Prostate gland (tissue), 2 donors: ENCODE data around the gene FXYD6. TPM values are rescaled to one million over a fixed set of nuclear protein-coding genes. Genes with fewer than 3 reads are reported as not detected.

Experiments
- DNase-seq: peaks from one replicate; pipeline ENCODE4 v3.0.0-alpha.2; 2019; ENCODE audit warnings: low spot score
- H3K27ac ChIP-seq, 2 donors: fragments of 200-600 bp; sonication (generic); 2 replicates each; pipeline ENCODE4 v1.5.1; 2017 to 2019
- H3K27me3 ChIP-seq: fragments of 200-600 bp; sonication (generic); replicated peaks from 2 replicates; pipeline ENCODE4 v1.5.1; 2019; ENCODE audit not compliant: insufficient read depth
- H3K36me3 ChIP-seq, 2 donors: fragments of 200-600 bp; sonication (generic); 1 replicate in 1 of 2; 2 replicates in 1 of 2; pipeline versions ENCODE4 v1.5.1 to v1.8.1; 2017 to 2019
- H3K4me1 ChIP-seq: fragments of 200-600 bp; sonication (generic); replicated peaks from 2 replicates; pipeline ENCODE4 v1.5.1; 2019
- H3K4me3 ChIP-seq, 2 donors: fragments of 200-600 bp; sonication (generic); 2 replicates each; pipeline ENCODE4 v1.5.1; 2017 to 2019
- H3K9me3 ChIP-seq: fragments of 200-600 bp; sonication (generic); 2 replicates; pipeline ENCODE4 v1.5.1; 2017
- CTCF ChIP-seq, 4 experiments: fragments of 200-600 bp in 2 of 4; fragments of 450-650 bp in 2 of 4; sonication (generic) in 2 of 4; IDR thresholded peaks; 1 replicate in 3 of 4; 2 replicates in 1 of 4; pipeline ENCODE4 v1.5.1; 2016 to 2019; ENCODE audit warnings: antibody characterized with exemption in 4 of 4, mild to moderate bottlenecking in 2 of 4, moderate library complexity in 2 of 4
- POLR2A ChIP-seq: fragments of 450-650 bp; IDR thresholded peaks from one replicate; pipeline ENCODE4 v1.6.1; 2016; ENCODE audit warnings: antibody characterized with exemption, mild to moderate bottlenecking
- POLR2AphosphoS5 ChIP-seq: sonication (generic); formaldehyde crosslinking; IDR thresholded peaks from one replicate; pipeline ENCODE4 v1.6.1; 2017; ENCODE audit warnings: antibody characterized with exemption
- WGBS: methylation state at CpG from one replicate; pipeline ENCODE4 v1.1.5; 2018; 5-methylcytosine and 5-hydroxymethylcytosine counted together
- intact Hi-C: fragments of 100-400 bp; cut with DNase I; formaldehyde crosslinking; loops from one replicate; pipeline ENCODE4 v1.14.2; 2022
- total RNA-seq, 2 donors: library from RNA; depleted of rRNA; stranded (reverse); fragments of >200 nt; gene quantifications; one replicate each; pipeline ENCODE4 v1.1.0, GENCODE V29; 2016

Gene FXYD6
- total RNA-seq, 2 donors from 2014 or later: 29.6 to 366 TPM

GRCh38 chr11:117820516-117820915 is 55.9 kb downstream of the FXYD6 start:
- WGBS: 95% methylated on average over 10 of the region's 10 CpGs
- TF ChIP-seq CTCF (IDR thresholded peaks at IDR 0.05) (no peak), POLR2AphosphoS5 (no peak), POLR2A (no peak)

GRCh38 chr11:117820071-117820470 is 56.4 kb downstream of the FXYD6 start:
- WGBS: 85% methylated on average over 11 of the region's 11 CpGs
- no peak for DNase-seq
- TF ChIP-seq POLR2AphosphoS5: no peak
- intact Hi-C loops: loop anchor here (5.0 kb wide), 1 partner anchor 127 kb away; no protein-coding TSS in a partner anchor
- Histone ChIP-seq H3K4me3 (no peak overlapping the region), H3K36me3 (no peaks in the 10 kb centered on the region), H3K4me1 (peaks cover 4% of the 10 kb centered on the region), H3K27me3 (no peaks in the 10 kb centered on the region), H3K9me3 (no peaks in the 10 kb centered on the region), H3K27ac (no peak overlapping the region)

More at GRCh38 chr11:117820516-117820915, 55.9 kb downstream of the FXYD6 start:
- Histone ChIP-seq H3K9me3 (no peaks in the 10 kb centered on the region), H3K27me3 (no peaks in the 10 kb centered on the region), H3K36me3 (no peaks in the 10 kb centered on the region), H3K27ac (no peak overlapping the region), H3K4me3 (no peak overlapping the region), H3K4me1 (no peaks in the 10 kb centered on the region)
- DNase-seq: no peak
- intact Hi-C loops: loop anchor here (5.0 kb wide), 1 partner anchor 127 kb away; no protein-coding TSS in a partner anchor

GRCh38 chr11:117819096-117820040 is 57.1 kb downstream of the FXYD6 start:
- peak in 2 of 4 experiments; percentile 26 to 56 for TF ChIP-seq CTCF (IDR thresholded peaks at IDR 0.05)
- TF ChIP-seq POLR2A: no peak
- H3K4me3 ChIP-seq: no peak overlapping the region
- intact Hi-C loops: loop anchor here (5.0 kb wide), 3 partner anchors 128 to 377 kb away; no protein-coding TSS in a partner anchor
- DNase-seq: no peak
- no peaks in the 10 kb centered on the region for H3K36me3 ChIP-seq
- no peaks in the 10 kb centered on the region for H3K9me3 ChIP-seq
- peaks cover 5% of the 10 kb centered on the region for H3K4me1 ChIP-seq
- no peak overlapping the region for H3K27ac ChIP-seq
- 65% methylated on average over 10 of the region's 10 CpGs for WGBS
- no peaks in the 10 kb centered on the region for H3K27me3 ChIP-seq

- Histone ChIP-seq H3K36me3 (no peaks in the 10 kb centered on the region), H3K9me3 (no peaks in the 10 kb centered on the region), H3K27ac (no peak overlapping the region), H3K4me3 (no peak overlapping the region), H3K4me1 (peaks cover 5% of the 10 kb centered on the region), H3K27me3 (no peaks in the 10 kb centered on the region)
- WGBS: 58% methylated on average over 9 of the region's 9 CpGs
- intact Hi-C loops: loop anchor here (5.0 kb wide), 2 partner anchors 234 to 376 kb away; no protein-coding TSS in a partner anchor
- no peak for DNase-seq
- TF ChIP-seq POLR2A (no peak), POLR2AphosphoS5 (no peak), CTCF (IDR thresholded peaks at IDR 0.05) (no peak)
Observed at GRCh38 chr11:117818041-117818873, 58.2 kb downstream of the FXYD6 start.
